Ovary (tissue), 9 donors: ENCODE measurements around the gene TMEM240. TPM values are rescaled to one million over a fixed set of nuclear protein-coding genes. Genes with fewer than 3 reads are reported as not detected.

Experiments
- DNase-seq, 5 donors: peaks; one replicate each; pipeline ENCODE4 v3.0.0-alpha.2; 2019 to 2020
- H3K27ac ChIP-seq, 2 donors: fragments of 200-600 bp; one replicate each; pipeline versions ENCODE4 v1.5.1 to v1.8.0; 2019 to 2022
- H3K27me3 ChIP-seq: fragments of 200-600 bp; one replicate; pipeline ENCODE4 v1.8.0; 2022
- H3K36me3 ChIP-seq: fragments of 200-600 bp; sonication (generic); one replicate; pipeline ENCODE4 v1.5.1; 2019
- H3K4me1 ChIP-seq: one replicate; pipeline ENCODE4 v1.8.1; 2013; ENCODE audit warnings: mild to moderate bottlenecking, moderate library complexity; ENCODE audit not compliant: insufficient read depth
- H3K4me3 ChIP-seq: fragments of 200-600 bp; sonication (generic); one replicate; pipeline ENCODE4 v1.5.1; 2017
- H3K9me3 ChIP-seq, 2 donors: fragments of 200-600 bp in 1 of 2; sonication (generic) in 1 of 2; one replicate each; pipeline versions ENCODE4 v1.5.1 to v1.8.1; 2013 to 2019; ENCODE audit warnings: mild to moderate bottlenecking in 1 of 2, moderate library complexity in 1 of 2
- CTCF ChIP-seq, 3 donors: fragments of 450-650 bp in 2 of 3; fragments of 200-600 bp in 1 of 3; IDR thresholded peaks; one replicate each; pipeline versions ENCODE4 v1.5.1 to v1.8.0; 2016 to 2022; ENCODE audit warnings: antibody characterized with exemption in 3 of 3, mild to moderate bottlenecking in 1 of 3
- EP300 ChIP-seq: sonication (generic); formaldehyde crosslinking; IDR thresholded peaks from one replicate; pipeline ENCODE4 v1.6.1; 2017; ENCODE audit warnings: antibody characterized with exemption
- POLR2A ChIP-seq: fragments of 450-650 bp; IDR thresholded peaks from one replicate; pipeline ENCODE4 v1.6.1; 2017; ENCODE audit warnings: antibody characterized with exemption, mild to moderate bottlenecking, moderate library complexity
- WGBS, 3 donors: extraction: QIAGEN DNeasy Blood & Tissue Kit in 1 of 3; methylation state at CpG; one replicate each; pipeline versions ENCODE4 v1.1.5 to v1.1.7; 2013 to 2017; 5-methylcytosine and 5-hydroxymethylcytosine counted together
- intact Hi-C, 4 donors: fragments of 100-400 bp; cut with DNase I; formaldehyde crosslinking; loops; one replicate each; pipeline versions ENCODE4 v1.11.0 to v1.15.1; 2022 to 2023
- polyA plus RNA-seq, 2 donors: library from polyadenylated mRNA; stranded (reverse); fragments of 200-250 nt in 1 of 2; fragments of 350-450 nt in 1 of 2; fragmentation: Illumina TruSeq in 1 of 2; extraction: RNeasy Lipid Tissue Mini Kit (QIAGEN cat#74804) in 1 of 2; gene quantifications; one replicate each; pipeline ENCODE4 v1.2.3, GENCODE V29; 2013 to 2014
- total RNA-seq, 7 donors: library from RNA; depleted of rRNA in 2 of 7; stranded (reverse); fragments of >200 nt in 2 of 7; fragmentation: NEBNext Ultra II Directional in 3 of 7; extraction: Animal tissue kit (Norgen Biotek cat#: 25700) in 3 of 7; gene quantifications; one replicate each; pipeline versions ENCODE4 v1.1.0 to v1.2.4, GENCODE V29; 2016 to 2023
- donor health status: DM: no; HTN: no; CAD: no; lungs with moderate emphysema.
- donor health status: DM: no; HTN: no; CAD: no.
- donor health status: Bipolar disorder and iron deficiency.
- donor health status: DM: yes; HTN: yes; CAD: no.
- donor health status: DM: no; HTN: no; CAD: no.
- donor health status: DM: yes; HTN: yes; CAD: no.

TMEM240 gene
- total and polyA plus RNA-seq, 9 donors, result 6.2 to 30.3 (median 11.4) TPM; not detected in 1

GRCh38 chr1:1540818-1541628, 599 bp upstream of the TMEM240 start:
- H3K36me3 ChIP-seq, result no peaks in the 10 kb centered on the region
- 34 to 65% (median 42%) methylated on average over 31 to 53 of the region's 53 CpGs for WGBS, 3 donors
- no peaks in the 10 kb centered on the region for H3K27me3 ChIP-seq
- H3K4me3 ChIP-seq, result peak overlapping the region; percentile 57
- H3K9me3 ChIP-seq, result no peaks in the 10 kb centered on the region
- peak in 1 of 5 donors; percentile 55 for DNase-seq
- intact Hi-C loops, result no loop called here
- no peak for TF ChIP-seq CTCF (IDR thresholded peaks at IDR 0.05)
- TF ChIP-seq POLR2A, result peak; percentile 5
- H3K4me1 ChIP-seq, result peaks cover 11% of the 10 kb centered on the region
- H3K27ac ChIP-seq, result peak overlapping the region; percentile 75 to 87

- WGBS, 3 donors, result 5 to 9% (median 6%) methylated on average over 37 to 65 of the region's 66 CpGs
- Histone ChIP-seq H3K27me3 (no peaks in the 10 kb centered on the region), H3K9me3 (no peaks in the 10 kb centered on the region), H3K27ac (peak overlapping the region; percentile 75 to 87), H3K36me3 (no peaks in the 10 kb centered on the region), H3K4me3 (peak overlapping the region; percentile 57), H3K4me1 (peaks cover 11% of the 10 kb centered on the region)
- intact Hi-C loops, result no loop called here
- TF ChIP-seq POLR2A, result no peak
- TF ChIP-seq EP300, result no peak
- no peak for TF ChIP-seq CTCF (IDR thresholded peaks at IDR 0.05)
- DNase-seq, result peak; percentile 59 to 76 (median 67)
Measured at GRCh38 chr1:1539310-1540089, 924 bp downstream of the TMEM240 start.

- DNase-seq, result peak in 1 of 5 donors; percentile 50
- Histone ChIP-seq H3K9me3 (no peaks in the 10 kb centered on the region), H3K4me3 (peak overlapping the region; percentile 57), H3K36me3 (no peaks in the 10 kb centered on the region), H3K27ac (peak overlapping the region in 1 of 2 donors; percentile 75), H3K27me3 (no peaks in the 10 kb centered on the region), H3K4me1 (peaks cover 11% of the 10 kb centered on the region)
- no peak for TF ChIP-seq EP300
- no peak for TF ChIP-seq POLR2A
- no peak for TF ChIP-seq CTCF (IDR thresholded peaks at IDR 0.05)
- intact Hi-C loops, result no loop called here
- 33 to 60% (median 54%) methylated on average over 18 of the region's 18 CpGs for WGBS, 3 donors
Measured at GRCh38 chr1:1538989-1539309, 1.5 kb downstream of the TMEM240 start.

GRCh38 chr1:1538334-1538733, 2.1 kb downstream of the TMEM240 start:
- Histone ChIP-seq H3K4me3 (no peak overlapping the region), H3K4me1 (peaks cover 11% of the 10 kb centered on the region)
- 74 to 91% (median 86%) methylated on average over 18 to 23 of the region's 23 CpGs for WGBS, 3 donors

More at GRCh38 chr1:1538334-1538733, 2.1 kb downstream of the TMEM240 start:
- Histone ChIP-seq H3K27me3 (no peaks in the 10 kb centered on the region), H3K9me3 (no peaks in the 10 kb centered on the region), H3K27ac (no peak overlapping the region), H3K36me3 (no peaks in the 10 kb centered on the region)
- no peak for DNase-seq
- TF ChIP-seq POLR2A, result no peak
- TF ChIP-seq EP300, result no peak
- no peak for TF ChIP-seq CTCF (IDR thresholded peaks at IDR 0.05)
- intact Hi-C loops, result no loop called here
